ELR (cell line): Measurements from ENCODE around the gene OLFM2.
A peak's percentile ranks its signal among the peaks of the same experiment; 100 is the strongest.
"Not testable (repeated sequence)": the region's sequence is repeated elsewhere in the genome, so short reads cannot be mapped to it uniquely, and the experiment has no call there.

Experiments
- DNase-seq: peaks from one replicate; pipeline ENCODE4 v3.0.0-alpha.2; 2015; ENCODE audit warnings: low read depth

OLFM2 gene

DNA sequence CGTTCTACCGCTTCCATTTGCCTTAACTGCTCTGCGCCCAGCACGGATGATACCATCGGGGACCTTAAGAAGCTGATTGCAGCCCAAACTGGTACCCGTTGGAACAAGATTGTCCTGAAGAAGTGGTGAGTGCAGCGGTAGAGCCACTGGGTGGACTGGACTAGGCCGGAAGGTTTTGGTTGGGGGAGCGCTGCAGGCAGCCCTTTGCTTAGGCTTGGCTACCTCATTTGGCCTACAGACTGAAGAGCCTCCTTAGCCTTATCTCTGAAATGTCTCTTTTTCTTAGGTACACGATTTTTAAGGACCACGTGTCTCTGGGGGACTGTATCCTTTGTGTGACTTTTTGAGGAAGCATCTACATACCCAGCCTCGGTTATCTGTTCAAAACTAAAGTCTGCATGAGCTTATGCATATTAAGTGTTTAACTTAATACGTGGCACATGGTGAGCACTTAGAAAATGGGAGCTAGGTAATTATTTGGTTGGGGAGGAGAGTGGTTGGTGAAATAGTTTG lies 107.7 kb downstream of the OLFM2 start:
- no peak for DNase-seq

DNA sequence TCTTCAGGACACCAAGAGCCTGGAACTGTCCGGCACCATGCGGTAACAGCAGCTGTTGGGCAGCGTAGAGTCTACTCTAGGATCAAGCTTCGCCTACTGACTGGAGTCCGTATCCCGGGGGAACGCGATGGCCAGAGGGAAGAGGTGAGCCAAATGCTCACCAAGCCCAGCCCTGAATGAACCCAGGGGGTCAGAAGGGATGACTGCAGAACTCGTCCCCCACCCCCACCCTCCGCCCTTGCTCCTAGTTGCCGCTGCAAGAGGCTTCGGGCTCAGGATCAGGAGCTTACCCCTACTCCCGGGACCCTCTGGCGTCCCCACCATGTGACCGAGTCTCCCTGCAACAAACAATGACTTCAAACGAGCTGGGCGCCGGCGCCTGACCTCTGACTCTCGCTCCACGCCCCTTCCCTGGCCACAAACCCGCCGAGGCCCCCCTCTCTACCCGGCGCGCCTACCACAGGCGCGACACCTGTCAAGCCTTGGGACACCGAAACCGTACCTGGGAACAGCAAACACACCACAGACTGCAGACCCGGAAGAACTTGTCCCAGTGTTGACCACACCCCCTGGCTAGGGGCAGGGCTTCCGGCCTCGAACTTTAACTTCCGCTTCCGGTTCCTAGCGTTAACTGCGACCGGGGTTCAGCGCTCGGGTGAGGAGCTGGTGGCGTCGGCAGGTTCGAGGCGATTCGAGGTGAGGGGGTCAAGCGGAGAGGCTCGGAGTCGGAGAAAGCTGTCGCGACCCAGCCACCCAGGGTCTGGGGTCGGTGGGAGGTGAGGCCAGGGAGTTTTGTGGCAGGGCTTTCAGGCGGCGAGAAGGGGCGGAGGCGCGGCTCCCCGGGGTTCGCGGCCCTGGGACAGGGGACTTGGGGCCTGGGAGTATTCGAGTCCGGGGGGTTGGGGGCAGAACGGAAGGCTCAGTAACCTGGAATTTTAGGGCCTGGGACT lies 108.8 kb downstream of the OLFM2 start, which contains the start of gene UBL5:
Gene UBL5, plus strand, starts transcription at position 630 of the 950 bp plus-strand sequence. CDS start 420 bp downstream, outside the sequence.
- peak; percentile 90 for DNase-seq

DNA sequence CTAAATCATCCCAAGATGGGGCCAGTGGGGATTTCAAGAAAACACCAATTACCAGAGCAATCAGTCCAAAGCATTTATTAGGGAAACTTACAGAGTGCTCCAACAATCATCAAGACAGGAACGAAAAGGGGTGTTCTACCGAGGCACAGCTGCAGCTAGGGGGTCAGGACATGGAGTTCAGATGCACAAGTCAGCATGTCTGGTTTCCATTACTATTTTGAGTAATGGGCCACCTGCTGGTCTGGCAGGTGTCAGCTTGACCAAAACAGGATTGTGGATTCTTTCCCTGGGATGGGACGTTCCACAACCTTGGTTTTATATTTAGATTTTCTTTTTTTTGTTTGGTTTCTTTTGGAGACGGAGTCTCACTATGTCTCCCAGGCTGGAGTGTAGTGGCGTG lies 112.5 kb downstream of the OLFM2 start:
- DNase-seq: no peak

DNA sequence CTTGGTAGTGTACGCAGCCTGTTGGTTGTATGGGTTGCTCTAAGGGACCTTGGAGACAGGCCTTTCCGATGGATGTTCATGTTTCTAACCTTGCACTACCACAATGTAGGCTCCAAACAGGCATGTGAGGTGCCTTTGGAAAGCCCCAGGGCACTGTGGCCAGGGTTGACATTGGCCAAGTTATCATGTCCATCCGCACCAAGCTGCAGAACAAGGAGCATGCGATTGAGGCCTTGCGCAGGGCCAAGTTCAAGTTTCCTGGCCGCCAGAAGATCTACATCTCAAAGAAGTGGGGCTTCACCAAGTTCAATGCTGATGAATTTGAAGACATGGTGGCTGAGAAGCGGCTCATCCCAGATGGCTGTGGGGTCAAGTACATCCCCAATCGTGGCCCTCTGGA lies 116.3 kb downstream of the OLFM2 start:
- DNase-seq: not testable (repeated sequence)

DNA sequence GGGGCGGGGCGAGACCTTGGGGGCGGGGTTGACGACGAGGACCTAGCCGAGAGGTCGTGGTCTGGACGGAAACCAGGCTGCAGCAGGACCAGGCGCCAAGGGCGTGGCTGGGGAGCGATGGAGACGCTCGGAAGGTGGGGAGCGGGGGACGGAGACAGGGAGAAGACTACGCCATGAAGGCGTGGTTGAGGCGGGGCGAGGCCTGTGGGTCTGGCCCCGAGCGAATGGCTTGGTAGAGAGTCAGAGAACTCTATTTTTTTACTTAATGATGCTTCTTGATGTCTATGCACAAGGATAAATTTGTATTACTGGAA lies 116.8 kb downstream of the OLFM2 start:
- DNase-seq: no peak

DNA sequence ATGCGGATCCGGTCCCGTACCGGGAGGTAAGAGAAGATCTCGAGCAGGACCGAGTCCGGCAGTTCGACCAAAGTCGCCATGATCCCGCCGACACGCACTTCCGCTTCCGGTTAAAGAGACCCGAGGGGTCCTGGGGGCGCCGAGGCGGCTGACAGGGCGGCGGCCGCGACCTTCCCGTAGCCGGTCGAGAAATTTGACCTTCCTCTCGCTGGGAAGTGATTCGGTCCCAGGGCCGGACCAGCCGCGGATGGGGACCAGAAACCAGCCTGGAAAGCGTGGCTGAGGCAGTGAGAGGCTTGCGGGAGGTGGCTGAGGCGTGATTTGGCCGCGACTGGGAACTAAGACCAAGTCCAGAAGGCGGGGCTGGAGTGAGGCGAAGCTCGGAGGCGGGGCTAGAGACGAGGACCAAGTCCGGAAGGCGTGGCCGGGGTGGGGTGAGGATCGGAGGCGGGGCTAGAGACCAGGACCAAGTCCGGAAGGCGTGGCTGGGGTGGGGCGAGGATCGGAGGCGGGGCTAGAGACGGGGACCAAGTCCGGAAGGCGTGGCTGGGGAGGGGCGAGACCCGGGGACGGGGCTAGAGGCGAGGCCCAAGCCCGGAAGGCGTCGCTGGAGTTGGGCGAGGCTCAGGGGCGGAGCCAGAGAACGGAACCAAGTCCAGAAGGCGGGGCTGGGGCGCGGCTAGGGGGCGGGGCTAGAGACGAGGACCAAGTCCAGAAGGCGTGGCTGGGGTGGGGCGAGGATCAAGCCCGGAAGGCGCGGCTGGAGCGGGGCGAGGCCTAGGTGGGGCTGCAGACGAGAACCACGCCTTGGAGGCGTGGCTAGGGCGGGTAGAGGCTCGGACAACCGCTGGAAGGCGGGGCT lies 117.3 kb downstream of the OLFM2 start, which contains the start of gene FBXL12:
Gene FBXL12, minus strand, starts transcription at position 346 of the 862 bp plus-strand sequence. Its CDS starts 266 bp downstream, at position 80.
- DNase-seq: peak; percentile 100

DNA sequence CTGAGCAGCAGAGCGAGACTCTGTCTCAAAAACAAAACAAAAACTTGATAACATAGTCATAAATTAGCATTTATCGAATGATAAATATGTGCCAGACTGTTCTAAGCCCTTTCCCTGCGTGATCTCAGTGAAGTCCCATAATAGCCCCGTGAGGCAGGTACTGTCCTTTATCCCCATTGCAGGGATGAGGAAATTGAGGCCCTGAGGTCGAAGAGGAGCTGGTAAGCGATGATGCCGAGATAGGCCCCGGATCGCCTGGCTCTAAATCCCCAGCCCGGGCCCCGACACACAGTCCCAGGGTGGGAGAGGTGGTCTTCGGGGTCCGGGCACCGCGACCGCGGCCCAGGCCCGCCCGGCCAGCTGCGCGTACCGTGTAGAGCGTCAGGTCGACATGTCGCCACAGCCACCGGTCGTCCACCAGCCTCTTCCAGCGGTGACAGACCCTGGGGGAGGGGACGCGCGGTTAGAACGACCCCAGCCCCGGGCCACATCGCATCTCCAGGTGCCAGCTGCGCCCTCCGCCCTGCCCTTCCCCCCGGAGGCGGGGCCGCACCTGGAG lies 118.1 kb downstream of the OLFM2 start:
- no peak for DNase-seq

DNA sequence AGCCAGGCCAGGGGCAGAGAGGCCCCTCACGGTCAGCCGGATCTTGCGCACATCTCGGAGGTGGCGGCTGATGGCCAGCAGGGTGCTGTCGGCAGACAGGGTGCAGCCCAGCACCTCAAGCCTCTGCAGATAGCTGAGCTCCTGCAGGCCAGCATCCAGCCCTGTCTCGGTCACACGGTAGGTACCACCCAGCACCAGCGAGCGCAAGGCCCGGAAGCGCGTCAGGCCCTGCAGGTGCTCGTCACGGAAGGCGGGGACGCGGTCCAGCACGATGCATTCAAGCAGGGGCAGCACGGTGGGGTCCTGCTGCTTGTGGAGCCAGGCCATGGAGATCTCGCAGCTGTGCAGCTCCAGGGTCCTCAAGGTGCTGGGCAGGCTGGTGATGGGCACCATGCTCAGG lies 125.2 kb downstream of the OLFM2 start:
- no peak for DNase-seq

DNA sequence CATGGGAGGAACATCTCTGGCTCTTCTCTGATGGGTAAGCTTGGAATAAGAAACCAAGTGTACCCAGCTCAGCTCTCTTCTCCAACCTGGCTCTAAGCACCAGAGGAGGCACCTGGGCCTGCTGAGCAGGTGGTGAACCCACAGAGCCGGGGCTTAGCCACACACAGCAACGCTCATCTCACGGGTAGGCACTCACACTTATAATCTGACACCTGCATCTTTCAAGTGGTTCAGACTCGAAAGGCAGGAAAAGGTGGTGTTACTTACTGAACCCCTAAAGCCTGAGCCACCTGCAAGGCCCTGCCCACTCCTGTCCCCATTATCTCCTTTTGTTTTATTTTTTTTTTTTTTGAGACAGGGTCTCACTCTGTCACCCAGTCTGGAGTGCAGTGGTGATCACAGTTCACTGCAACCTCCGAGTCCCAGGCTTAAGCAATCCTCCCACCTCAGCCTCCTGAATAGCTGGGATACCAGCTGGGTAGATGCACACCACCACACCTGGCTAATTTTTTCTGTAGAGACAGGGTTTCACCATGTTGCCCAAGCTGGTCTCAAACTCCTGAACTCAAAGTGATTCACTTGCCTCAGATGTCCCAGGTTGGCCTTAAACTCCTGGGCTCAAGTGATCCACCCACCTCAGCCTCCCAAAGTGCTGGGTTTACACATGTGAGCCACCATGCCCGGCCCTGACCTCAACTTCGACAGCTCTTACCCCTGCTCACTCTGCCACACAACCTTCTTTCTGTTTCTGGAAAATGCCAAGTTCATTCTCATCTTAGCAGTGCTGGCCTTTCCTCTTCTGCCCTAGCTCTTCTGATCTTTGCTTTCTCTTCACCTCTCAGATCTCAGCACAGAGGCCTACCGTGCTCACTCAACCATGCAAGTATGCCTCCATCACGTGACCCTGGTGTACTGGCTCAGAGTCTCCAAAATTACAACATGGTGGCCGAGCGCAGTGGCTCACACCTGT lies 127.2 kb downstream of the OLFM2 start:
- DNase-seq: no peak

DNA sequence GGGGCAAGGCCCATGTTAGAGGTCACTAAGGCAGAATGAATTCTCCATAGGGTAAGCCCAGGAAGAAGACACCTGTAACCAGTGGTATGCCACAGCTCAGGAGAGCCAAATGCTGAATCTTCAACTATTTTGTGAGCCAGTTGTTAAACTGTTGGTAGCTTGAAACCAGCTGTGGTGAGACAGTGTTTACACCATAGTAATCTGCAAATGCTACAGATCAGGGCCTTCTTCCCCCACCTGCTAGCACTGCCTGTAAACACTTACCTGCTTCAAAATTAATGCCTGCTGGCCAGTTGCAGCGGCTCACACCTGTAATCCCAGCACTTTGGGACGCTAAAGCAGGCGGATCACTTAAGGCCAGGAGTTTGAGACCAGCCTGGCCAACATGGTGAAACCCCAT lies 129.5 kb downstream of the OLFM2 start:
- DNase-seq: no peak
